GM12878 (cell line): ENCODE data around the gene UNC45B. TPM values are rescaled to one million over a fixed set of nuclear protein-coding genes. Genes with fewer than 3 reads are reported as not detected.

Source experiments
- ATAC-seq: fragments of 200-7000 bp; cut with Tn5 transposase; 3 replicates; pipeline ENCODE4 v1.9.1; 2020; ENCODE audit warnings: mild to moderate bottlenecking, moderate library complexity
- BruUV-seq: library from RNA; stranded (reverse); fragments of 400-500 nt; replicated peaks from 2 replicates; lab custom pipeline; 2021; lab: Mats Ljungman, UMichigan
- CTCF ChIA-PET: fragments of 300-600 bp; sonication (Branson Sonifier 250); formaldehyde crosslinking; extraction: SDS; loops from one replicate; lab custom pipeline; 2021; ENCODE audit warnings: inconsistent platforms; lab: Yijun Ruan, JAX
- POLR2A ChIA-PET: fragments of 350-600 bp; formaldehyde crosslinking; extraction: SDS; loops from one replicate; lab custom pipeline; 2021; ENCODE audit warnings: inconsistent platforms; lab: Charles Lee
- RAD21 ChIA-PET: fragments of 300-600 bp; sonication (Branson Sonifier 250); formaldehyde crosslinking; loops from one replicate; lab custom pipeline; 2023; ENCODE audit warnings: antibody characterized with exemption; ENCODE audit not compliant: unreplicated experiment; lab: Charles Lee
- SMC1A ChIA-PET: fragments of 300-600 bp; sonication (Branson Sonifier 250); formaldehyde crosslinking; loops from one replicate; lab custom pipeline; 2023; ENCODE audit not compliant: unreplicated experiment, uncharacterized antibody; lab: Charles Lee
- DNase-seq: peaks from one replicate; pipeline ENCODE4 v3.0.0-alpha.2; 2011; ENCODE audit warnings: low read depth, low spot score
- FAIRE-seq: peaks from 3 replicates; lab custom pipeline; 2011; peaks lifted over from hg19 to GRCh38; lab: Jason Lieb, UNC
- H2AFZ ChIP-seq: 2 replicates; pipeline ENCODE4 v1.6.0; 2011; ENCODE audit warnings: low read depth, low read length, control low read depth; ENCODE audit not compliant: control insufficient read depth
- H3K27ac ChIP-seq: 2 replicates; pipeline ENCODE4 v1.5.1; 2011; ENCODE audit warnings: control low read depth; ENCODE audit not compliant: control insufficient read depth, insufficient read depth
- H3K27me3 ChIP-seq, 2 experiments: replicated peaks in 1 of 2; 2 replicates each; pipeline versions ENCODE4 v1.6.0 to v1.6.1; 2011; ENCODE audit warnings: low read length in 1 of 2; ENCODE audit not compliant: control insufficient read depth in 2 of 2, insufficient read depth in 2 of 2
- H3K36me3 ChIP-seq, 2 experiments: 2 replicates each; pipeline ENCODE4 v1.5.1; 2011; ENCODE audit warnings: low read length in 1 of 2; ENCODE audit not compliant: control insufficient read depth in 2 of 2, insufficient read depth in 2 of 2
- H3K4me1 ChIP-seq: 2 replicates; pipeline ENCODE4 v1.6.1; 2011; ENCODE audit warnings: mild to moderate bottlenecking, low read length, moderate library complexity, mixed read lengths; ENCODE audit not compliant: control insufficient read depth, insufficient read depth
- H3K4me2 ChIP-seq: 2 replicates; pipeline ENCODE4 v1.6.0; 2011; ENCODE audit warnings: control low read depth; ENCODE audit not compliant: control insufficient read depth, insufficient read depth
- H3K4me3 ChIP-seq: fragments of 200-600 bp; sonication (generic); 2 replicates; pipeline ENCODE4 v1.5.1; 2016
- H3K79me2 ChIP-seq: 2 replicates; pipeline ENCODE4 v1.6.0; 2011; ENCODE audit warnings: low read length; ENCODE audit not compliant: control insufficient read depth, insufficient read depth
- H3K9ac ChIP-seq: 2 replicates; pipeline ENCODE4 v1.8.0; 2011; ENCODE audit warnings: low read length, control low read depth, mixed read lengths; ENCODE audit not compliant: control insufficient read depth, insufficient read depth
- H3K9me3 ChIP-seq: replicated peaks from 3 replicates; pipeline ENCODE4 v1.5.1; 2011; ENCODE audit warnings: mild to moderate bottlenecking, low read length; ENCODE audit not compliant: control insufficient read depth, insufficient read depth
- H4K20me1 ChIP-seq: 2 replicates; pipeline ENCODE4 v1.6.0; 2011; ENCODE audit not compliant: control insufficient read depth, insufficient read depth
- GABPA ChIP-seq: IDR thresholded peaks from 2 replicates; pipeline ENCODE4 v1.6.1; 2014; ENCODE audit warnings: antibody characterized with exemption, low read depth, mild to moderate bottlenecking, inconsistent platforms
- POU2F2 ChIP-seq: IDR thresholded peaks from 3 replicates; pipeline ENCODE4 v1.6.1; 2011; ENCODE audit warnings: low read depth, mild to moderate bottlenecking, low read length, borderline replicate concordance
- RFX5 ChIP-seq: IDR thresholded peaks from 2 replicates; pipeline ENCODE4 v1.6.1; 2011; ENCODE audit warnings: low read depth, low read length, improper control_type of control experiment
- TCF7 ChIP-seq: IDR thresholded peaks from 2 replicates; pipeline ENCODE4 v1.6.1; 2014; ENCODE audit warnings: antibody characterized with exemption, borderline replicate concordance
- YBX1 ChIP-seq: fragments of 450-650 bp; IDR thresholded peaks from 2 replicates; pipeline ENCODE4 v1.6.1; 2016; ENCODE audit warnings: antibody characterized with exemption
- WGBS: methylation state at CpG from one replicate; pipeline ENCODE4 v1.1.6; 2016; ENCODE audit warnings: low lambda C conversion rate; ENCODE audit not compliant: insufficient replicate concordance, insufficient coverage; ENCODE audit errors: missing lambda C conversion rate; 5-methylcytosine and 5-hydroxymethylcytosine counted together
- in situ Hi-C: fragments of 300-500 bp; cut with MboI; formaldehyde crosslinking; loops from 9 replicates; pipeline ENCODE4 v1.14.3; 2018; ENCODE audit warnings: mixed read lengths
- intact Hi-C: fragments of 100-400 bp; cut with micrococcal nuclease; formaldehyde crosslinking; loops from one replicate; pipeline ENCODE4 v1.14.2; 2022; ENCODE audit not compliant: unreplicated experiment
- polyA plus RNA-seq, 11 experiments: library from polyadenylated mRNA; depleted of rRNA in 4 of 11; unstranded in 6 of 11; stranded (reverse) in 5 of 11; fragments of >200 nt; fragmentation: Nextera tagmentation in 4 of 11; fragmentation: Illumina TruSeq in 1 of 11; extraction: Ambion mirVana in 4 of 11; extraction: Trizol in 1 of 11; gene quantifications; 1 replicate in 1 of 11; 2 replicates in 10 of 11; pipeline versions ENCODE4 v1.2.1 to v1.2.3, GENCODE V29; 2011 to 2016; ENCODE audit warnings: inconsistent platforms in 2 of 11, missing spikeins in 2 of 11, low read depth in 1 of 11
- total RNA-seq, 4 experiments: library from RNA; depleted of rRNA in 3 of 4; stranded (reverse); fragments of >200 nt in 3 of 4; fragmentation: Illumina TruSeq in 1 of 4; extraction: Trizol in 1 of 4; gene quantifications; 2 replicates each; pipeline versions ENCODE4 v1.2.1 to v1.2.3, GENCODE V29; 2013 to 2021
- TF ChIP-seq, protein P1 (sequence below): fragments of 450-650 bp; IDR thresholded peaks from 2 replicates; pipeline ENCODE4 v1.6.1; 2017; ENCODE audit warnings: mild to moderate bottlenecking, low read depth, inconsistent platforms; ENCODE audit not compliant: poor library complexity, severe bottlenecking
- TF ChIP-seq, protein P2 (sequence below): fragments of 450-650 bp; IDR thresholded peaks from 2 replicates; pipeline ENCODE4 v1.6.1; 2017; ENCODE audit warnings: mild to moderate bottlenecking, moderate library complexity

Gene UNC45B
- total and polyA plus RNA-seq, 10 of the 15 experiments (the other 5 are each of a cell fraction or from before 2014, with no cell fraction given): 0.03 TPM; not detected in 9

GRCh38 chr17:35144840-35145239 is 2.8 kb upstream of the UNC45B start:
- Histone ChIP-seq H3K27ac (no peak overlapping the region), H3K4me2 (no peak overlapping the region), H3K36me3 (peaks cover 0 to 1% of the 10 kb centered on the region in 2 experiments; a peak in 1 of 4 replicates), H3K27me3 (peaks cover 0 to 2% of the 10 kb centered on the region in 2 experiments; a peak in 1 of 4 replicates), H3K9me3 (no peaks in the 10 kb centered on the region), H3K9ac (no peak overlapping the region), H2AFZ (no peak overlapping the region), H4K20me1 (no peaks in the 10 kb centered on the region), H3K79me2 (peaks cover 20% of the 10 kb centered on the region), H3K4me1 (no peaks in the 10 kb centered on the region)
- in situ Hi-C loops (no loop called here), intact Hi-C loops (loop anchor here (10.0 kb wide), 1 partner anchor 390 kb away; the partner anchor contains the start of gene SLFN12L)
- SMC1A ChIA-PET: no interaction called here
- RAD21 ChIA-PET: no interaction called here
- 44% methylated on average over 4 of the region's 4 CpGs for WGBS
- CTCF ChIA-PET: interaction anchor here (1.0 to 1.3 kb wide), 2 partner anchors 25 to 166 kb away, joined by 3 read pairs; partner anchors contain the start of gene RAD51D
- FAIRE-seq: no peak
- POLR2A ChIA-PET: no interaction called here
- no TSS peak for BruUV-seq
- no peak for DNase-seq
- TF ChIP-seq POU2F2 (no peak), RFX5 (no peak), TCF7 (no peak), YBX1 (no peak), GABPA (no peak)
- TF ChIP-seq, protein P1, sequence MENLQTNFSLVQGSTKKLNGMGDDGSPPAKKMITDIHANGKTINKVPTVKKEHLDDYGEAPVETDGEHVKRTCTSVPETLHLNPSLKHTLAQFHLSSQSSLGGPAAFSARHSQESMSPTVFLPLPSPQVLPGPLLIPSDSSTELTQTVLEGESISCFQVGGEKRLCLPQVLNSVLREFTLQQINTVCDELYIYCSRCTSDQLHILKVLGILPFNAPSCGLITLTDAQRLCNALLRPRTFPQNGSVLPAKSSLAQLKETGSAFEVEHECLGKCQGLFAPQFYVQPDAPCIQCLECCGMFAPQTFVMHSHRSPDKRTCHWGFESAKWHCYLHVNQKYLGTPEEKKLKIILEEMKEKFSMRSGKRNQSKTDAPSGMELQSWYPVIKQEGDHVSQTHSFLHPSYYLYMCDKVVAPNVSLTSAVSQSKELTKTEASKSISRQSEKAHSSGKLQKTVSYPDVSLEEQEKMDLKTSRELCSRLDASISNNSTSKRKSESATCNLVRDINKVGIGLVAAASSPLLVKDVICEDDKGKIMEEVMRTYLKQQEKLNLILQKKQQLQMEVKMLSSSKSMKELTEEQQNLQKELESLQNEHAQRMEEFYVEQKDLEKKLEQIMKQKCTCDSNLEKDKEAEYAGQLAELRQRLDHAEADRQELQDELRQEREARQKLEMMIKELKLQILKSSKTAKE: no peak
- TF ChIP-seq, protein P2, sequence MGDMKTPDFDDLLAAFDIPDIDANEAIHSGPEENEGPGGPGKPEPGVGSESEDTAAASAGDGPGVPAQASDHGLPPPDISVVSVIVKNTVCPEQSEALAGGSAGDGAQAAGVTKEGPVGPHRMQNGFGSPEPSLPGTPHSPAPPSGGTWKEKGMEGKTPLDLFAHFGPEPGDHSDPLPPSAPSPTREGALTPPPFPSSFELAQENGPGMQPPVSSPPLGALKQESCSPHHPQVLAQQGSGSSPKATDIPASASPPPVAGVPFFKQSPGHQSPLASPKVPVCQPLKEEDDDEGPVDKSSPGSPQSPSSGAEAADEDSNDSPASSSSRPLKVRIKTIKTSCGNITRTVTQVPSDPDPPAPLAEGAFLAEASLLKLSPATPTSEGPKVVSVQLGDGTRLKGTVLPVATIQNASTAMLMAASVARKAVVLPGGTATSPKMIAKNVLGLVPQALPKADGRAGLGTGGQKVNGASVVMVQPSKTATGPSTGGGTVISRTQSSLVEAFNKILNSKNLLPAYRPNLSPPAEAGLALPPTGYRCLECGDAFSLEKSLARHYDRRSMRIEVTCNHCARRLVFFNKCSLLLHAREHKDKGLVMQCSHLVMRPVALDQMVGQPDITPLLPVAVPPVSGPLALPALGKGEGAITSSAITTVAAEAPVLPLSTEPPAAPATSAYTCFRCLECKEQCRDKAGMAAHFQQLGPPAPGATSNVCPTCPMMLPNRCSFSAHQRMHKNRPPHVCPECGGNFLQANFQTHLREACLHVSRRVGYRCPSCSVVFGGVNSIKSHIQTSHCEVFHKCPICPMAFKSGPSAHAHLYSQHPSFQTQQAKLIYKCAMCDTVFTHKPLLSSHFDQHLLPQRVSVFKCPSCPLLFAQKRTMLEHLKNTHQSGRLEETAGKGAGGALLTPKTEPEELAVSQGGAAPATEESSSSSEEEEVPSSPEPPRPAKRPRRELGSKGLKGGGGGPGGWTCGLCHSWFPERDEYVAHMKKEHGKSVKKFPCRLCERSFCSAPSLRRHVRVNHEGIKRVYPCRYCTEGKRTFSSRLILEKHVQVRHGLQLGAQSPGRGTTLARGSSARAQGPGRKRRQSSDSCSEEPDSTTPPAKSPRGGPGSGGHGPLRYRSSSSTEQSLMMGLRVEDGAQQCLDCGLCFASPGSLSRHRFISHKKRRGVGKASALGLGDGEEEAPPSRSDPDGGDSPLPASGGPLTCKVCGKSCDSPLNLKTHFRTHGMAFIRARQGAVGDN: no peak
- TF ChIP-seq, all 136 proteins: peak for 0
- no peak overlapping the region for H3K4me3 ChIP-seq
- ATAC-seq: no peak
